B cell (primary cell): ENCODE measurements around the gene BEAN1. TPM values are rescaled to one million over a fixed set of nuclear protein-coding genes. Genes with fewer than 3 reads are reported as not detected.

Experiments used
- ATAC-seq: fragments of 200-7000 bp; cut with Tn5 transposase; one replicate; pipeline ENCODE4 v1.10.0; 2021; ENCODE audit warnings: low read depth, mild to moderate bottlenecking, moderate number of reproducible peaks, moderate library complexity
- CTCF ChIA-PET: fragments of 350-600 bp; sonication (Branson Sonifier 250); formaldehyde crosslinking; loops from one replicate; lab custom pipeline; 2021; ENCODE audit warnings: antibody characterized with exemption, inconsistent platforms; lab: Charles Lee
- POLR2A ChIA-PET: fragments of 350-600 bp; sonication (Branson Sonifier 250); formaldehyde crosslinking; loops from one replicate; lab custom pipeline; 2021; ENCODE audit warnings: antibody characterized with exemption; lab: Charles Lee
- DNase-seq: peaks from one replicate; pipeline ENCODE4 v3.0.0; 2013
- H2AFZ ChIP-seq: 2 replicates; pipeline ENCODE4 v1.6.1; 2012; ENCODE audit warnings: mild to moderate bottlenecking, low read depth, low read length; ENCODE audit not compliant: insufficient read depth, poor library complexity, severe bottlenecking
- H3K27ac ChIP-seq, 2 donors: 1 replicate in 1 of 2; 2 replicates in 1 of 2; pipeline ENCODE4 v1.5.1; 2012 to 2013; ENCODE audit warnings: low read length in 2 of 2, mild to moderate bottlenecking in 2 of 2, moderate library complexity in 1 of 2
- H3K27me3 ChIP-seq, 4 experiments: fragments of 200-600 bp in 1 of 4; sonication (generic) in 1 of 4; replicated peaks in 1 of 4; 1 replicate in 2 of 4; 2 replicates in 2 of 4; pipeline versions ENCODE4 v1.6.1 to v1.7.0; 2013 to 2016; ENCODE audit warnings: low read length in 3 of 4, mild to moderate bottlenecking in 2 of 4, mixed read lengths in 1 of 4, moderate library complexity in 1 of 4; ENCODE audit not compliant: insufficient read depth in 4 of 4, control insufficient read depth in 3 of 4; ENCODE audit errors: control extremely low read depth in 1 of 4
- H3K36me3 ChIP-seq, 2 experiments: replicated peaks in 1 of 2; 1 replicate in 1 of 2; 2 replicates in 1 of 2; pipeline versions ENCODE4 v1.6.1 to v1.7.1; 2013; ENCODE audit warnings: low read length in 1 of 2; ENCODE audit not compliant: insufficient read depth in 2 of 2, control insufficient read depth in 1 of 2; ENCODE audit errors: control extremely low read depth in 1 of 2, extremely low read depth in 1 of 2
- H3K4me1 ChIP-seq, 2 donors: fragments of 200-600 bp in 1 of 2; sonication (generic) in 1 of 2; 1 replicate in 1 of 2; 2 replicates in 1 of 2; pipeline versions ENCODE4 v1.5.1 to v1.6.1; 2013 to 2017; ENCODE audit warnings: low read length in 2 of 2; ENCODE audit not compliant: control insufficient read depth in 2 of 2, insufficient read depth in 2 of 2
- H3K4me2 ChIP-seq: replicated peaks from 2 replicates; pipeline ENCODE3; 2012; ENCODE audit warnings: mild to moderate bottlenecking, low read depth, low read length; ENCODE audit not compliant: poor library complexity, severe bottlenecking
- H3K4me3 ChIP-seq, 5 experiments: fragments of 200-600 bp in 1 of 5; sonication (generic) in 1 of 5; 1 replicate in 3 of 5; 2 replicates in 2 of 5; pipeline versions ENCODE4 v1.5.1 to v1.7.0; 2011 to 2016; ENCODE audit warnings: low read length in 4 of 5, mild to moderate bottlenecking in 4 of 5, low read depth in 2 of 5, control low read depth in 1 of 5, moderate library complexity in 1 of 5; ENCODE audit not compliant: insufficient read depth in 1 of 5; ENCODE audit errors: control extremely low read depth in 1 of 5, extremely low read depth in 1 of 5
- H3K79me2 ChIP-seq: fragments of 200-600 bp; sonication (generic); one replicate; pipeline ENCODE4 v1.6.0; 2016; ENCODE audit warnings: low read length; ENCODE audit not compliant: control insufficient read depth, insufficient read depth
- H3K9ac ChIP-seq: fragments of 200-600 bp; sonication (generic); 2 replicates; pipeline ENCODE4 v1.6.1; 2017; ENCODE audit warnings: mild to moderate bottlenecking, low read length, moderate library complexity
- H3K9me3 ChIP-seq, 3 donors: one replicate each; pipeline versions ENCODE4 v1.6.1 to v1.7.1; 2013; ENCODE audit warnings: low read length in 2 of 3; ENCODE audit not compliant: control insufficient read depth in 2 of 3, insufficient read depth in 1 of 3; ENCODE audit errors: control extremely low read depth in 1 of 3
- H4K20me1 ChIP-seq: 2 replicates; pipeline ENCODE4 v1.6.0; 2012; ENCODE audit warnings: mild to moderate bottlenecking, low read length; ENCODE audit not compliant: insufficient read depth, control insufficient read depth, poor library complexity, severe bottlenecking
- H3K27ac Mint-ChIP-seq: one replicate; pipeline ENCODE4 v1.8.0; 2021; ENCODE audit warnings: mixed read lengths
- H3K27me3 Mint-ChIP-seq: one replicate; pipeline ENCODE4 v1.8.0; 2021; ENCODE audit warnings: mixed read lengths
- H3K4me1 Mint-ChIP-seq: one replicate; pipeline ENCODE4 v1.8.0; 2021; ENCODE audit warnings: mixed read lengths
- H3K4me3 Mint-ChIP-seq: one replicate; pipeline ENCODE4 v1.8.0; 2021; ENCODE audit warnings: mixed read lengths
- H3K9me3 Mint-ChIP-seq: one replicate; pipeline ENCODE4 v1.8.0; 2022; ENCODE audit warnings: mixed read lengths; ENCODE audit not compliant: insufficient read depth
- EZH2 ChIP-seq: IDR thresholded peaks from 2 replicates; pipeline ENCODE4 v1.6.1; 2012; ENCODE audit warnings: borderline replicate concordance, low read depth, mild to moderate bottlenecking, moderate library complexity, low read length; ENCODE audit not compliant: insufficient read depth, poor library complexity, severe bottlenecking
- WGBS: methylation state at CpG from one replicate; pipeline ENCODE4 v1.1.5; 2013; ENCODE audit warnings: missing lambda C conversion rate; ENCODE audit not compliant: insufficient coverage; 5-methylcytosine and 5-hydroxymethylcytosine counted together
- intact Hi-C: fragments of 100-400 bp; cut with micrococcal nuclease; formaldehyde crosslinking; loops from one replicate; pipeline ENCODE4 v1.10.0; 2022
- polyA plus RNA-seq: library from polyadenylated mRNA; depleted of rRNA; stranded (reverse); fragments of >200 nt; gene quantifications from 2 replicates; pipeline ENCODE4 v1.2.3, GENCODE V29; 2012
- total RNA-seq, 2 donors: library from RNA; stranded (reverse); fragments of 120-200 nt in 1 of 2; gene quantifications; 1 replicate in 1 of 2; 2 replicates in 1 of 2; pipeline versions ENCODE4 v1.2.3 to v1.2.4, GENCODE V29; 2013 to 2022
- TF ChIP-seq, protein P1 (sequence below): fragments of 200-600 bp; IDR thresholded peaks from one replicate; pipeline ENCODE4 v1.8.0; 2022; ENCODE audit warnings: antibody characterized with exemption, mild to moderate bottlenecking

BEAN1 gene
- total and polyA plus RNA-seq, 2 donors (not counting 1 experiment from before 2014, with no cell fraction given), result not detected

DNA sequence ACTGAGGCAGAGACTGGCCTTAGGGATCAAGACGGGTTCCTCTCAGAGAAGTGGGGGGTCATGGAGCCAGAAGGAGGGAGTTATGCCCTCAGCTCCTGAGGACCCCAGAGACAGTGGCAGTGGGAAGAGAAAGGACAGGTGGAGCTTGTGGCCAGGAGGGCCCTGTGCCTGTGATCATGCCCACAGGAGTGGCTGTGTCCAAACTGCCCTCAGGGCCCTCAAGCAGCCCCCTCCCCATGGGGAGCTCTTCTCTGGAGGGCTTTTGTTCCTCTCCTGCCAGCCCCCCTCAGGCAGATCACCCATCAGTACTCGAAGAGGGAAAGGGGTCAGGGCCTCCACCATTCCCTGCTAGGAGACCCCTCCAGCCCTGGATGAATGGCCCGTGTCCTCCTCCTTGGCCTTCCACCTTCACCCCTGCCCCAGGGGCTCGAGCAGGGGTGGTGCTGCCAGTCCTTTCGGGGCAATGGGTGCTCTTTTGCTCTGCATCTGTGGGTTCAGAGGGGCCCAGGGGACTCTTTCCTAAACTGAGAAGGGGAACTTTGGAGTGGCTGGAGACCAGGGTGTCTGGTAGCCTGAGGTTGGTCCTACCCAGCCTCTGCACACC is 52.7 kb downstream of the BEAN1 start:
- no peak for DNase-seq
- peaks cover 8% of the 10 kb centered on the region for H3K27me3 Mint-ChIP-seq
- no peak for TF ChIP-seq EZH2
- TF ChIP-seq, protein P1, sequence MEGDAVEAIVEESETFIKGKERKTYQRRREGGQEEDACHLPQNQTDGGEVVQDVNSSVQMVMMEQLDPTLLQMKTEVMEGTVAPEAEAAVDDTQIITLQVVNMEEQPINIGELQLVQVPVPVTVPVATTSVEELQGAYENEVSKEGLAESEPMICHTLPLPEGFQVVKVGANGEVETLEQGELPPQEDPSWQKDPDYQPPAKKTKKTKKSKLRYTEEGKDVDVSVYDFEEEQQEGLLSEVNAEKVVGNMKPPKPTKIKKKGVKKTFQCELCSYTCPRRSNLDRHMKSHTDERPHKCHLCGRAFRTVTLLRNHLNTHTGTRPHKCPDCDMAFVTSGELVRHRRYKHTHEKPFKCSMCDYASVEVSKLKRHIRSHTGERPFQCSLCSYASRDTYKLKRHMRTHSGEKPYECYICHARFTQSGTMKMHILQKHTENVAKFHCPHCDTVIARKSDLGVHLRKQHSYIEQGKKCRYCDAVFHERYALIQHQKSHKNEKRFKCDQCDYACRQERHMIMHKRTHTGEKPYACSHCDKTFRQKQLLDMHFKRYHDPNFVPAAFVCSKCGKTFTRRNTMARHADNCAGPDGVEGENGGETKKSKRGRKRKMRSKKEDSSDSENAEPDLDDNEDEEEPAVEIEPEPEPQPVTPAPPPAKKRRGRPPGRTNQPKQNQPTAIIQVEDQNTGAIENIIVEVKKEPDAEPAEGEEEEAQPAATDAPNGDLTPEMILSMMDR, result no peak
- WGBS, result 70% methylated on average over 2 of the region's 5 CpGs
- H3K4me3 ChIP-seq, result no peak overlapping the region
- H3K79me2 ChIP-seq, result no peaks in the 10 kb centered on the region
- H4K20me1 ChIP-seq, result no peaks in the 10 kb centered on the region
- no peak overlapping the region for H3K4me3 Mint-ChIP-seq
- no peak overlapping the region for H3K9ac ChIP-seq
- intact Hi-C loops, result no loop called here
- no peak overlapping the region for H3K4me2 ChIP-seq
- no peaks in the 10 kb centered on the region for H3K9me3 ChIP-seq
- H3K27ac ChIP-seq, result no peak overlapping the region
- ATAC-seq, result no peak
- H3K9me3 Mint-ChIP-seq, result no peaks in the 10 kb centered on the region
- ChIA-PET POLR2A (no interaction called here), CTCF (interaction anchor here (1.1 to 10.5 kb wide), 9 partner anchors 29 to 172 kb away, joined by 3 to 91 read pairs (median 4); no protein-coding TSS in a partner anchor)
- H3K4me1 ChIP-seq, result peaks cover 22 to 28% of the 10 kb centered on the region in 2 donors
- no peaks in the 10 kb centered on the region for H3K36me3 ChIP-seq
- peaks cover 0 to 6% (median 0%) of the 10 kb centered on the region in 4 experiments for H3K27me3 ChIP-seq
- no peak overlapping the region for H3K27ac Mint-ChIP-seq
- H3K4me1 Mint-ChIP-seq, result peaks cover 25% of the 10 kb centered on the region
- no peak overlapping the region for H2AFZ ChIP-seq

DNA sequence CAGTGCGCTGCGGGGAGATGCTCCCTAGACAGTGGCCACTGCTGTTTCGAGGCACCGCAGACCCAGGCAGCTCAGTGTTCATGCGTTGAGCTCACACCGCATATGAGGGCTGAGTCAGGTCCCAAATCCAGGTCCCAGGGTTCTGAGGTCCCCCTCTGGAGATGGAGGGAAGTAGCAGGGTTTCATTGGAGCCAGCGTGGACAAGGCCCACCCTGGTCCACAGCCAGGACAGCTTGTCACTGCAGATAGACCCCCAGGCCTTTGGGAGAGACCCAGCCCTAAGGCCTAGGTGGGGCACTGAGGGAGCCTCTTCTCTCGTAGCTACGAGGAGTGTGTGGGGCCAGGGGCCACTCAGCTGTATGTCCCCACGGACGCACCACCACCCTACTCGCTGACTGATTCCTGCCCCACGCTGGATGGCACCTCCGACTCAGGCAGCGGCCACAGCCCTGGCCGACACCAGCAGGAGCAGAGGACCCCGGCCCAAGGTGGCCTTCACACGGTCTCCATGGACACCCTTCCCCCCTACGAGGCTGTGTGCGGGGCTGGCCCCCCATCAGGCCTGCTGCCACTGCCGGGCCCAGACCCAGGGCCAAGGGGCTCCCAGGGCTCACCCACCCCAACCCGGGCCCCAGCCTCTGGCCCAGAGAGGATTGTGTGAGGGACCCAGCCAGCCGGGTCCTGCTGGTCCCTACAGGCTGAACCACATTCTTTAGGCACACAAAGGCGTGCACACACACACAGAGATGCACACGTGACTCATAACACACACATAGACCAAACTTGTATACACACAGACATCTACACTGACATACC is 53.4 kb downstream of the BEAN1 start:
- no peaks in the 10 kb centered on the region for H3K79me2 ChIP-seq
- H3K27me3 ChIP-seq, result peaks cover 0 to 7% (median 0%) of the 10 kb centered on the region in 4 experiments
- ChIA-PET POLR2A (no interaction called here), CTCF (interaction anchor here (0.6 to 10.5 kb wide), 12 partner anchors 29 to 369 kb away, joined by 3 to 91 read pairs (median 4); partner anchors contain the start of gene CKLF)
- intact Hi-C loops, result no loop called here
- H3K9me3 ChIP-seq, result peaks cover 0 to 2% (median 0%) of the 10 kb centered on the region in 3 donors
- TF ChIP-seq EZH2, result no peak
- TF ChIP-seq, protein P1, result no peak
- H3K36me3 ChIP-seq, result no peaks in the 10 kb centered on the region
- no peak overlapping the region for H2AFZ ChIP-seq
- Mint-ChIP-seq H3K4me3 (no peak overlapping the region), H3K4me1 (peaks cover 20% of the 10 kb centered on the region), H3K9me3 (no peaks in the 10 kb centered on the region), H3K27ac (no peak overlapping the region), H3K27me3 (peaks cover 6% of the 10 kb centered on the region)
- no peak overlapping the region for H3K9ac ChIP-seq
- no peak overlapping the region for H3K4me3 ChIP-seq
- no peaks in the 10 kb centered on the region for H4K20me1 ChIP-seq
- ATAC-seq (no peak), DNase-seq (no peak)
- WGBS, result 97% methylated on average over 25 of the region's 25 CpGs
- H3K4me1 ChIP-seq, result peaks cover 18 to 25% of the 10 kb centered on the region in 2 donors
- no peak overlapping the region for H3K27ac ChIP-seq
- no peak overlapping the region for H3K4me2 ChIP-seq
